Measurements from ENCODE around the gene ATP8A1.

ATP8A1 gene

GRCh38 chr4:42415281-42415680 is 241.6 kb downstream of the ATP8A1 start:
- Histone ChIP-seq H3K4me2 (ENCODE audit: low read length) (no peak overlapping the region), H3K27me3 (ENCODE audit: control insufficient read depth, insufficient read depth, low read length) (no peaks in the 10 kb centered on the region), H3K4me1 (ENCODE audit: control insufficient read depth, insufficient read depth, low read length) (peaks cover 13% of the 10 kb centered on the region), H3K9ac (ENCODE audit: low read depth, low read length) (no peak overlapping the region), H3K36me3 (ENCODE audit: insufficient read depth, low read length) (no peaks in the 10 kb centered on the region), H3K9me3 (replicated peaks; ENCODE audit: low read length) (no peaks in the 10 kb centered on the region), H3K4me3 (ENCODE audit: low read length) (no peak overlapping the region)

DNA sequence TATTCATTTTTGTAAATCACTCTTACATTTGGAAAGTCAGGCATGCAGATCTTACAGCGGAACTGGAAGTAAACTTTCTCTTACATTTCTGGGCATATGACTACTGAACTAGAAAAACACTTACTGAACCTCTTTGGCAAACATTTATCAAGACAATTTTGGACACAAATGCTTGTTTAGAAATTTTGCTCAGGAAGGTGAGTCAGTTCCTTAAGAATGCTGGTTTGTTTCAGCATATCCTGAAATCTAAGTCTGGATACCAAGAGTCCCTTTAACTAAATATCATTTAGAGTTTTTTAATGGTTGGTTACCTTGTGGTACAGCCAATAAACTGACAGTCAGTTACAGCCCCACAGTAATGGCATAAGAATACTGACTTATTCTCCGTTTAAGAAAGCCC is 244.7 kb downstream of the ATP8A1 start:
- Histone ChIP-seq H3K4me3 (ENCODE audit: low read length) (no peak overlapping the region), H3K4me1 (ENCODE audit: control insufficient read depth, insufficient read depth, low read length) (peaks cover 13% of the 10 kb centered on the region), H3K9ac (ENCODE audit: low read depth, low read length) (no peak overlapping the region)

GRCh38 chr4:42411803-42412202 is 245.1 kb downstream of the ATP8A1 start:
- Histone ChIP-seq H3K4me1 (ENCODE audit: control insufficient read depth, insufficient read depth, low read length) (peaks cover 13% of the 10 kb centered on the region), H3K9me3 (replicated peaks; ENCODE audit: low read length) (no peaks in the 10 kb centered on the region), H3K27me3 (ENCODE audit: control insufficient read depth, insufficient read depth, low read length) (no peaks in the 10 kb centered on the region), H3K4me3 (ENCODE audit: low read length) (no peak overlapping the region), H3K36me3 (ENCODE audit: insufficient read depth, low read length) (no peaks in the 10 kb centered on the region), H3K9ac (ENCODE audit: low read depth, low read length) (no peak overlapping the region), H3K4me2 (ENCODE audit: low read length) (peak overlapping the region; percentile 19)

More for the DNA sequence above, 244.7 kb downstream of the ATP8A1 start:
- Histone ChIP-seq H3K9me3 (replicated peaks; ENCODE audit: low read length) (no peaks in the 10 kb centered on the region), H3K27me3 (ENCODE audit: control insufficient read depth, insufficient read depth, low read length) (no peaks in the 10 kb centered on the region), H3K36me3 (ENCODE audit: insufficient read depth, low read length) (no peaks in the 10 kb centered on the region), H3K4me2 (ENCODE audit: low read length) (peak overlapping the region; percentile 19)

GRCh38 chr4:42410446-42410845 is 246.5 kb downstream of the ATP8A1 start:
- H3K9me3 ChIP-seq (replicated peaks; ENCODE audit: low read length) = no peaks in the 10 kb centered on the region
- H3K36me3 ChIP-seq (ENCODE audit: insufficient read depth, low read length) = no peaks in the 10 kb centered on the region
- no peak overlapping the region for H3K4me2 ChIP-seq (ENCODE audit: low read length)
- no peak overlapping the region for H3K4me3 ChIP-seq (ENCODE audit: low read length)
- peaks cover 13% of the 10 kb centered on the region for H3K4me1 ChIP-seq (ENCODE audit: control insufficient read depth, insufficient read depth, low read length)
- H3K27me3 ChIP-seq (ENCODE audit: control insufficient read depth, insufficient read depth, low read length) = no peaks in the 10 kb centered on the region
- H3K9ac ChIP-seq (ENCODE audit: low read depth, low read length) = no peak overlapping the region

DNA sequence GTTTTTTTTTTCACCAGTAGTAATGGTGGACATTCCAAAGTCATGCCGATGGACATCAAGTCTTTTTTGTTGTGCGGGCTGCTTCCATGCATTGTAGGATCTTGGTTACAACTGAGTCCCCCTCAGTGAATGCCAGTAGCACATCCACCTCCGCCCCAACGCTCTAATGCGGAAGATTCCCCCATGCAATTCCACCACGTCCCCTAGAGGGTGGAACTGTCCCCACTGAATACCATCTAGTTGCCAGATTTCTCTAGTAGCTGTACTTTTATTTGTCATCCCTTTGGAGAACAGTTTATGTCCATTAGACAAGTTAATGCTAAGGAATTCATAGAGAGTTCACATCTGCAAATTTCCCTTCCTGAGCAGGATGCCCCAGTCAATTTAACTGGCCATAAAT is 252.9 kb downstream of the ATP8A1 start:
- no peak overlapping the region for H3K4me2 ChIP-seq (ENCODE audit: low read length)
- H3K36me3 ChIP-seq (ENCODE audit: insufficient read depth, low read length) = no peaks in the 10 kb centered on the region
- no peak overlapping the region for H3K4me3 ChIP-seq (ENCODE audit: low read length)
- H3K9me3 ChIP-seq (replicated peaks; ENCODE audit: low read length) = no peaks in the 10 kb centered on the region
- H3K9ac ChIP-seq (ENCODE audit: low read depth, low read length) = no peak overlapping the region
- no peaks in the 10 kb centered on the region for H3K4me1 ChIP-seq (ENCODE audit: control insufficient read depth, insufficient read depth, low read length)
- H3K27me3 ChIP-seq (ENCODE audit: control insufficient read depth, insufficient read depth, low read length) = peaks cover 31% of the 10 kb centered on the region

GRCh38 chr4:42401171-42401570 is 255.7 kb downstream of the ATP8A1 start:
- H3K27me3 ChIP-seq (ENCODE audit: control insufficient read depth, insufficient read depth, low read length) = peaks cover 60% of the 10 kb centered on the region

DNA sequence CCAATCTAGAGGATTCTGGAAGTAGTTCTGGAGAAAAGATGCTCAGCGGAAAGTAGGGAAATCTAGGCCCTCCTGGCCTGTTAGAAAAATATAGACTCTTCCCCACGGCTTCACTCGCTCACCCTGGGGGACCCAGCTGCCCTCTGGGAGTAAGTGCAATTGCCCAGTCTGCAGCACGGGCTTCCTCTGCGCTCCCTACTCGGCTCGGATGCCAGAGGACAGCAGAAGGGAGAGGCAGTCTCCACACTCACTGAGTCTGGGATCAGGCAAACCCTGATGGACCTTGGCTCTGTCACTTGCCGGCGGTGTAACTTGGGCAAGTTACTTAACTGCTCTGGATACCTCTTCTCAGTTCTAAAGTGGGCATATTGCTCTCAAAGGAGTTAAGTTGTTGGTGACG is 257.5 kb downstream of the ATP8A1 start:
- Histone ChIP-seq H3K9me3 (replicated peaks; ENCODE audit: low read length) (no peaks in the 10 kb centered on the region), H3K4me3 (ENCODE audit: low read length) (no peak overlapping the region), H3K27me3 (ENCODE audit: control insufficient read depth, insufficient read depth, low read length) (peaks cover 71% of the 10 kb centered on the region), H3K4me1 (ENCODE audit: control insufficient read depth, insufficient read depth, low read length) (peaks cover 7% of the 10 kb centered on the region), H3K36me3 (ENCODE audit: insufficient read depth, low read length) (no peaks in the 10 kb centered on the region), H3K9ac (ENCODE audit: low read depth, low read length) (no peak overlapping the region), H3K4me2 (ENCODE audit: low read length) (no peak overlapping the region)

More at GRCh38 chr4:42401171-42401570, 255.7 kb downstream of the ATP8A1 start:
- Histone ChIP-seq H3K4me2 (ENCODE audit: low read length) (no peak overlapping the region), H3K9me3 (replicated peaks; ENCODE audit: low read length) (no peaks in the 10 kb centered on the region), H3K4me3 (ENCODE audit: low read length) (no peak overlapping the region), H3K9ac (ENCODE audit: low read depth, low read length) (no peak overlapping the region), H3K36me3 (ENCODE audit: insufficient read depth, low read length) (no peaks in the 10 kb centered on the region), H3K4me1 (ENCODE audit: control insufficient read depth, insufficient read depth, low read length) (peaks cover 7% of the 10 kb centered on the region)

DNA sequence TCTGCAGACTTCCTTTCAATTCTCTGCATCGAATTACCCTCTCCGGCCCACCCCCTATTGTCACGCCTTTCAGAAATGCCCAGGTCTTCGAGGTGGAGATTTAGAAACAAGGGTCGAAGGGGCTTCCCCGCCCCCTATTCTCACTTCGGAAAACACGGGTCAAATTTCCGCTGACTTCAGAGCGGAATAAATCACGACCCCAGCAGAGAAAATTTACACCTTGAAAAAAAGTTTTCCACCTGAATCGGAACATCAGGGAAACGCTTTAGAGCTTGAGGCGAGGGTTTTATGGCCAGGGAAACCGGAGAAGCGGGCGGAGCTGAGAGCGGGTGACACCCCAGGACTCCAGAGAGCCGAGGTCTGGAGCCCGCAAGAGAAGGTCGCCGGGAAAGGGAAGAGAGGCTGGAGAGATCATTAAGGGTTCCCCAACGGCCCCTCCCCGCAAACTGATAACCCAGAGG is 258.0 kb downstream of the ATP8A1 start:
- H3K9me3 ChIP-seq (replicated peaks; ENCODE audit: low read length) = no peaks in the 10 kb centered on the region
- H3K9ac ChIP-seq (ENCODE audit: low read depth, low read length) = no peak overlapping the region
- H3K4me2 ChIP-seq (ENCODE audit: low read length) = peak overlapping the region; percentile 80
- H3K4me3 ChIP-seq (ENCODE audit: low read length) = no peak overlapping the region
- no peaks in the 10 kb centered on the region for H3K36me3 ChIP-seq (ENCODE audit: insufficient read depth, low read length)
- H3K27me3 ChIP-seq (ENCODE audit: control insufficient read depth, insufficient read depth, low read length) = peaks cover 71% of the 10 kb centered on the region
- peaks cover 7% of the 10 kb centered on the region for H3K4me1 ChIP-seq (ENCODE audit: control insufficient read depth, insufficient read depth, low read length)

DNA sequence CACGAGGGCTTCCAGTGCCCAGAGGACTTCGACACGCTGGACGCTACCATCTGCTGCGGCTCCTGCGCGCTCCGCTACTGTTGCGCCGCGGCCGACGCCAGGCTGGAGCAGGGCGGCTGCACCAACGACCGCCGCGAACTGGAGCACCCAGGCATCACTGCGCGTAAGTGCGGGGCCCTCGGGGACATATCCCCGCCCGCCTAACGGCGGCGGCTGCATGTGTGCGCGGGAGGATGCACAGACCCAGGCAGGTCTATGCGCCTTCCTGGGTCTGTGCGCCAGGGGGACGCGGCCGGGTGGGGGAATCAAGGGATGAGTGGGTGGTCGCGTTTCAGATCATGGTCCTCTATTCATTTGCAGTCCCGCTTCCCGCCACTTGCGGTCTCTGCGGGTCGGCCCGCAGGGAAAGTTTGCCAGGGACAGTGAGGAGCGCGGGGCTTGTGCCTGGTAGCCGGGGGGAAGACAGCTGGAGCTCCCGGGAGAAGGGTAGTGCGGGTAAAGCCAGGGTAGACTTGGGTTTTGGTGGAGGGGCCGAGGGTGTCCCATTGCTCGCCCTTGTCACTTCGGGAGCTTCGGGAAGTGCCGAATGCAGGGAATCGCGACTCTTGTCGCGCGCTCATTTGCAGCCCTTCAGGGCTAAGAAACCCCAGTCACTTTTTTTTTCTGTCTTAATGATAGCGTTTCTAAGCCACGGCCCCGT is 258.6 kb downstream of the ATP8A1 start:
- Histone ChIP-seq H3K9ac (ENCODE audit: low read depth, low read length) (no peak overlapping the region), H3K4me2 (ENCODE audit: low read length) (peak overlapping the region; percentile 80), H3K36me3 (ENCODE audit: insufficient read depth, low read length) (no peaks in the 10 kb centered on the region), H3K4me3 (ENCODE audit: low read length) (peak overlapping the region; percentile 47), H3K4me1 (ENCODE audit: control insufficient read depth, insufficient read depth, low read length) (peaks cover 7% of the 10 kb centered on the region), H3K27me3 (ENCODE audit: control insufficient read depth, insufficient read depth, low read length) (peaks cover 71% of the 10 kb centered on the region), H3K9me3 (replicated peaks; ENCODE audit: low read length) (no peaks in the 10 kb centered on the region)

DNA sequence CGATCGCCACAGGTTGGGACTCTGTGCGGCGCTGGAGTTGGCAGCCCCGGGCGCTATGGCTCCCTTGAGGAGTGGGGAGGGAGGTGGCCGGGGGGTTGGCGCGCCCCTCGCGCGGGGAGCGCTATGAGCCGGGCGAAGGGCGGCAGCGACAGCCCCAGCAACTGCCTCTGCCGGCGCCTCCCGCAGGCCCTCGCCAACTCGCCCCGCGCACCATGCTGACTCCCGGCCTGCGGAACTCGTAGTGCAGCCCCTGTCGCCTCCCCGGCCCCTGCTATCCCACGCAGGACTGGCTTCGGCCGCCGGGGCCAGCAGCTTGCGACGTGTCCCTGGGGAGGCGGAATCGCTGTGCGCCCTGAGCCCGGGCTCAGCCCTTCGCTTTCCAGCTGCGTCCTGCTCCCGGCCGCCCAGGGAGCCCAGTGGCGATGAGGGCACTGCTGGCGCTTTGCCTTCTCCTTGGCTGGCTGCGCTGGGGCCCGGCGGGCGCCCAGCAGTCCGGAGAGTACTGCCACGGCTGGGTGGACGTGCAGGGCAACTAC is 259.2 kb downstream of the ATP8A1 start:
- Histone ChIP-seq H3K36me3 (ENCODE audit: insufficient read depth, low read length) (no peaks in the 10 kb centered on the region), H3K4me2 (ENCODE audit: low read length) (peak overlapping the region; percentile 80), H3K9ac (ENCODE audit: low read depth, low read length) (no peak overlapping the region), H3K4me1 (ENCODE audit: control insufficient read depth, insufficient read depth, low read length) (peaks cover 7% of the 10 kb centered on the region), H3K27me3 (ENCODE audit: control insufficient read depth, insufficient read depth, low read length) (peaks cover 71% of the 10 kb centered on the region), H3K9me3 (replicated peaks; ENCODE audit: low read length) (no peaks in the 10 kb centered on the region), H3K4me3 (ENCODE audit: low read length) (peak overlapping the region; percentile 47)

DNA sequence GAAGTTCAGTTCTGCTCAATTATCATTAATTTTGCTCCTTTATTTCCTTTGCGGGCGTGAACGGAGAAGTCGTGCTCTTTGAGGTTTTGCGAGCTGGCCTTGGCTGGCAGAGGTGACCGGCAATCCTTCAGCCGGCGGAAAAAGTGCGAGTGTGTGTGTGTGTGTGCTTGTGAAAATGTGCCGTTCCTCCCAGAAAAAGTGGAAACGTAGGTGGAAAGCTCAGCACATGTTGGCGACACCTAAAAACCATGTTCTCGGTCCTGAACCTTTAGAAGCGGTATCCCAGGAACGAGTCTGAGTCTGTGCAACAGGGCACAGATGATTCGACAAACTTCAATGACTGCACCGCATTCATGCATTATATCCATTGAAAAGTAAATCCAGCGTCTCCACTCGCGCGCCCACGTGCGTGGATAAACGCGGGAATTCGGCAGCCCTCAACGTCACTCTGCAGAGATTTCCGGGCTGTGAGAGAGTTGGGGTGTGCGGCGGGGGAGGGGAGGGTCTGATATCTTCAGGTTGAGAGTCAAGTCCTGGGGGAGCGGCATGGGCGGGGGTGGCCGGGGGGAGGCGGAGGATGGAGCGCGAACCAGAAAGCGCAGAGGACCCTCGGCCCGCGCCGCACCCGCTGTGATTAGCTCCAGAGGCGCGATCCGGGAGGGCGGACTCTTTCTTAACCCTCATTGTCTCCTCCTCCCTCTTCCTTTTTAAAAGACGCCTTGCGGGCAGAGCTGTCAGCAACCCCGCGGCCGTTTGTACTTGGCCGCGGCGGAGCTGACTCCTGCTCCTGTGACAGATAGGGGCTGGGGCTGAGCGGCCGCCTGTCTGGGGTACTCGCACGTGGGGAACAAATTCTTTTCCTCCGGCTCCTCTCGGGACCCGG is 259.9 kb downstream of the ATP8A1 start, which contains the start of gene SHISA3:
TSS of gene SHISA3 (plus strand) at position 737 of the 883 bp plus-strand sequence. CDS start 569 bp downstream, outside the sequence.
- no peaks in the 10 kb centered on the region for H3K9me3 ChIP-seq (replicated peaks; ENCODE audit: low read length)
- no peaks in the 10 kb centered on the region for H3K36me3 ChIP-seq (ENCODE audit: insufficient read depth, low read length)
- H3K4me2 ChIP-seq (ENCODE audit: low read length) = peak within 1 kb of the TSS; percentile 80
- H3K4me3 ChIP-seq (ENCODE audit: low read length) = peak within 1 kb of the TSS; percentile 47
- no peak within 1 kb of the TSS for H3K9ac ChIP-seq (ENCODE audit: low read depth, low read length)
- peaks cover 7% of the 10 kb centered on the region for H3K4me1 ChIP-seq (ENCODE audit: control insufficient read depth, insufficient read depth, low read length)
- H3K27me3 ChIP-seq (ENCODE audit: control insufficient read depth, insufficient read depth, low read length) = peaks cover 71% of the 10 kb centered on the region

All from skeletal muscle satellite cell (primary cell).